NCI-H82 treated with DMSO at 0.1 percent for 48 hours (cell line): Measurements from ENCODE around the gene PIEZO2.
"Not testable (repeated sequence)": the region's sequence is repeated elsewhere in the genome, so short reads cannot be mapped to it uniquely, and the experiment has no call there.

ENCODE experiments used
- DNase-seq: peaks from one replicate; lab custom pipeline; 2025; ENCODE audit not compliant: unreplicated experiment; lab: John Stamatoyannopoulos, UW

PIEZO2 gene

DNA sequence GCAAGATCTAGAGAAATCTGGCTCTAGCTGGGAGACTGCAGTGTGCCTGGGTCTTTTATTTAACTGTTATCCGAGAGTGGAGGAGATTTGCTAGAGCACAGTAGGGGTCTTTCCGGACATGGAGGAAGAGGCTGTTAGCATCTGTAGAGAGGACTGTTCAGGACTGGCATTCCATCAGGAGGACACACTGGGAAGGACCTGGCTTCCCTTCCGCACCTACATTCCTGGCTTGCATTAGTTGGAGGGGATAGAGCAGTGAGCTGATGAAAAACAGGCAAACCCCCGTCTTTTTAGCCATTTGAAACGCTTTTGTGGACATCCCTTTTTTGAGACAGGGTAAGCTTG lies 874 bp upstream of the PIEZO2 start:
- no peak for DNase-seq

DNA sequence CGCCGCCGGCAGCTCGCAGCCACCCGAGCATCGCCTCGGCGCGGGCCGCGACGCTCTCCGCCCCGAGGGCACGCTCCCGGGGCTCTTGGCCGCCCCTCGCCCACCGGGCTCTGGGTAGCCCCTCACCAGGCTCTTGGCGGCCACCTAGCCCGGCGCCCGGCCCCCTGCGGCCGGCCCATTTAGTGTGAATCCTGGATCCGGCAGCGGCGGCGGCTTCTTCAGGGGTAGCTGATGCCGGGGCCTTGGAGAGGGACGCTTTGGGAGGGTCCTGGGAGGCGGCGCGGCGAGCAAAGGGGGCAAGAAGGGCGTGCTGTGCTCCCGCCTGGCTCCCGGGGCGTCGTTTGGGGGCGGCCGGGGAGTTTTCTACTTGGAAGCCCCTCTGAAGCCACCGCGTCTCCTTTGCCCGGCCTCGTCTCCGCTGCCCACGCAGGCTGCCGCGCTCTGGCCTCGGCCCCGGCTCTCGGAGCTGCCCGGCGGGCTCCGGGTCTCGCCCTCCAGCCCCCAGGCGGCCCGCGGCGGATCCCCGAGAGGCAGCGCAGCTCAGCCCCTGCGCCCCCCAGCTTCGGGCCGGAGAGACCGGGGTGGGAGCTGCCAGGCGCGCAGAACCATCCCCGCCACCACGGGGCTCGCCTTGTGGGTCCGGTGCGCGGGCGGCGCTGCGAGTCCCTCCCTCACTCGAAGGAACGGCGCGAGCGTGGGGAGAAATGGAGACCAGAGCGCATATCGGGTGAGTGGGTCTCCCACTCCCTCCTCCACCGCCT lies 509 bp downstream of the PIEZO2 start:
- DNase-seq = no peak

DNA sequence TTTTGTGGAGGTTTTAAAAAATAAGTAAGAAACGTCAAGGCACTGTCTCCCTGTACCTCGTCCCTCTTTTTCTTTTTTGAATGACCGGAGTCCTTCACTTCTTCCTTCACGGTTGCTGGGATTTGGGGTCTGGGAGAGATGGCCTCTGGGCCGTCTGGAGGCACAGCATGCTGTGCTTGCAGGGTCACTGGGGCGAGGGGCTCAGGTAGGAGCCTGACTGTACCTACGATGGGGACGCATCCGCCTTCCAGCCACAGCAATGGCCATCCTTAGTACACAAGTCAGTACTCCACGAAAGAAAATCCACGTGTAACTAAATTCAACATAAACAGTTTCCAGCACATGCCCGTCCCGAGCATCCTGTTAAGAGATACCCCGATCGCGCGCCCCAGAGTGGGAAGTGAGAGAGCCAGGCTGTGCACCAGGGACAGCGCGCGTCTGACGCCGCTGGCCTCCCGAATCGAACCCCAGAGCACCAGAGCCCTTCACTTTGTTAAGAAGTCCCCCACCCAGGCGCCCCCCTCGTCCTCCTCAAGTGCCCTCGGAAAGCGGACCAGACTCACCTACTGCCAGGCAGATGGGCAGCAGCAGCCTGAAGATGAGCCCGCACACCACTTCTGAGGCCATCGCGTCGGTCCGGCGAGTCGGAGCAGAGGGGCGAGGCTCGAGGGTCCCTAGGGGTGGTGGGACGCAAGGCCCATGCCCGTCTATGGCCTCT lies 1.2 kb downstream of the PIEZO2 start:
- DNase-seq = no peak

DNA sequence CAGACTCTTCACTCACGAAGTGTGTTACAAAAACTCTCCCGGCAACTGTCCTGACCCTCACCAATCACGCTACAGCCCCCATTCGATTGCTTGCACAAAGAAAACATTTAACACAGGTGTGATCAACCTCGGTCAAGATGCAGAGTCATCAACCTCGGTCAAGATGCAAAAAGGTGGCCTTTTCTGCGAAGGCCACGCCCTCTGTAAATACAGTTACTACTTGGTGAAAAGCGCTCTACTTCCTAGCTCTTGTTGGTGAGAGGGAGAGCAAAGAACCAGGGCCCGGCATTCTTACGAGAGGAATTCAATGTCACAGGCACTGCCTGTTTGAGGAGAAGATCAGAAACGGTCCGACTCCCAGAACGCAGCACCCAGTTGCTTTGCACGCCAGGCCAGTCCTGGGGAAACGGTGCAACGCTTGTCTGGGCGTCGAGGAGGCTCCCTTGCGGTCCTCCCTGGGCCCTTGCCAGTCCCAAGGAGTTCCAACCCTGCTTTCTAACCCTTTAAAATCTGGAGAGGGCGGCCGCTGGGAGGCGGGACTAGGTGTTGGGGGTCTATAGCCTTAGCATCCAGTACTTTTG lies 1.9 kb downstream of the PIEZO2 start:
- no peak for DNase-seq

DNA sequence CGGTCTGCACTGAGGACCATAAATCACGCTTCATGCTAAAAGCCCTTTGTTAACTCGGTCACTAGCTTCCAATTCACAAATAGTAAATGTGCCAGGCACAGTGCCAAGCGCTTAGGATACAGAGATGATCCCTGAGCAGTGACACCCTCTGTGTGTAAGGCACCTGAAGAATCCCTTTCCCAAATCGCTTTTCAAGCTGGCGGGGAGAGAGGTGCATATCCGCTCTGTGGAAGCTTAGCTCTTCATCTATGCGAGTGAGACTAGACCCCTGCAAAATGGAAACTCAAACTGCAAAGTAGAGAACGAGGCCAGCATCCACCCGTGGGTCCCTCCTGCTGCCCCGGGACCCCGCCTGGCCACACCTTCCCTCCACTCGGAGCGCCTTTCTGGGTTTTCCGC lies 2.4 kb downstream of the PIEZO2 start:
- no peak for DNase-seq

DNA sequence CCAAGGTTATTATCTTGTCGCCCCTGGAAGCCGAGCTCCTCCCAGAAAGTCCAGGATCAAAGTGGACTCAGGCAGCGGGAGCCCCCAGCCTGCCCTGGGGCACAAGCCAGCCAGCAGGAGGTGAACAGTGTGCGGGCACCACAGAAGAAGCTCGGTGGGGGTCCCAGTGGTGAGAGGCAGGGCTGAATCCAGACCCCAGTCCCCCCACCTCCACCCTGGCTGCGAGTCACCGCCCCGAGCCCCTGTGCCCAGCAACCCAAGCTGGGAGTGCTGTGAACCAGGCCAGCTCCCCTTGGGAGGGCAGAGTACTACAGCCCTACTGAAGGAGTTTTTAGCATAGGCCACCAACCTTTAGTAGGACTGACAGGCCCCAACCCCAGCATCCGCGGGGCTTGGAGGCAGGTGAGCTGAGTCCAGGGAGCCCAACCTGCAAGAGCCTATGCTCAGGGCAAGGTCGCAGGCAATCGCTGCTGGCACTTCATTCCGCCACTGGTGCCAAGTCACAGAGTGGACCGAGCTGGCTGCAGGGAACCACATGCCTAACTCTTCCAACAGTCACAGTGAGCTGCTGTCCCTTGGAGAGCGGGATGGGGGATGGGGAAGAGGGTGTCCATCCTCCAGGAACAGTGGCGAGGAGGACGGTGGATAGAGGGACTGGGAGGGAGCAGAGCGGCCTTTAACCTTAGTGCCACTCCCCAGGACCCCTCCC lies 3.0 kb downstream of the PIEZO2 start:
- no peak for DNase-seq

DNA sequence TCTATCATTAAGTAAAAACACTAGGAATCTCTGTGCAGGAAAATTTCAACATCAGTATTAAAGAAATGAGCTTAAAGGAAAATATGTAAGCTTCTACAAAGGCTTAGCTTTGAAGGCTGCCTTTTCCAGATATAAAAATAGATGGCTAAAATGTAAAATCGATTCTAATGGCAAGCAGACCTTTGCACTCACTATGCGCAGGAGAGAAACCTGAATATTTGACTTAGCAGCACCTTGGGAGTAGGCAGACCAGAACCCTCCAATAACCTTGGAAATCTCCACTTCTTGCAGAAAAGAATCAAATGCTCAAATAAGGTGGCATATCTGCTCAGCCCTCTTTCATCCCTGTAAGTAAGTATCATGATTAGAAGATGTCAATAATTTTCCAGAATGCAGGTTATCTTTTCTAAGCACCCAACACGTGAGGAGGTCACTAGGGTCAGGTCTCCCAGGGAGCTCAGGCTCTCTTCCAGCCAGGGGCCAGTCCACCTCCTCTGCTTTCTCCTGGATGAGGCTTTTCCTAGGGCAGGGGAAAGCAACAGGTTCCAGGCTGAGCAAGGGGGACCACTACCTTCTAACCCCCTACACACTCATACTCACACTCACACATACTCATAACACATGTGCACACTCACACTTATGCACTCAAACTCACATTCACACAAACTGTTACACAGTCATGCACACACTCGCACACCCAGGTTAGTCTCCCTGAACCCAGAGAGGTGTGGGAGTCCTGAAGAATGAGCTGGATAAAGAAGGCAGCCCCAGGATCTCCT lies 3.8 kb downstream of the PIEZO2 start:
- no peak for DNase-seq

DNA sequence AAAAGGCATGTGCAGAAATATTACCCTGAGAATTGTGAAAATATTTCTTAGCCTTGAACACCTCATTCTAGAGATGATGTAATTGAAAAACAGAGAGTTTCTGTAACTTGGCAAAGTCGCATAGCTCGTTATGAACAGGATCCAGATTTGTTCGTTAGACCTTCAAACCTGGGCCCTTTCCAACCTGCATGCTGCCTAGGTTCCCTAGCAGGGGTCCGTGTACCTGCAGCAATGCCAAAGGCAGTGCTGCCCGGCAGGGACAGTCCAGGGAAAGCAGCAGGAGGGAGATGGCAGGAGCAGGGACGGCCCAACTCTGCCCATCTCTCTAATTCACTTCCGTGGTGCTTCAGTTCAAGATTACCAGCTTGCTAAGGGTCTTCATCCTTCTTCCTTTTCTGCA lies 12.0 kb downstream of the PIEZO2 start:
- no peak for DNase-seq

DNA sequence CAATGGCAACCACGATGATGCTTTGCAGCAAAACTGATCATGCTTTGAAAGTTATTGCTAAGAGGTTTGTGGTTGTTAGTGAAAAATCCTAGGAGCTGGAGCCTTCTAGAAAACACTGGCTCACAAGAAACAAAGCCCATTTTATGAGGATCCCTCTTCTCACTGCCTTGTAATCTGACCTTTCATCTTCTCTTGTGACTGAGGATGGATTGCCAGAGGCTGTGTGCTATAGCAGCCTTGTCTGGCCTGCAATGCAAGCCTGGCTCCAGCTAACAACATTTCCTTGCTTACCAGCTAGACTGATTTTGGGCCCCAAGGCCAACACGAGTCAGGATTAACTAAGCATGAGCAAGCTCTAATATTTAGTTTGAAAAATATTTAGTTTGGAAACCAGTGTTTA lies 13.1 kb downstream of the PIEZO2 start:
- DNase-seq = no peak

DNA sequence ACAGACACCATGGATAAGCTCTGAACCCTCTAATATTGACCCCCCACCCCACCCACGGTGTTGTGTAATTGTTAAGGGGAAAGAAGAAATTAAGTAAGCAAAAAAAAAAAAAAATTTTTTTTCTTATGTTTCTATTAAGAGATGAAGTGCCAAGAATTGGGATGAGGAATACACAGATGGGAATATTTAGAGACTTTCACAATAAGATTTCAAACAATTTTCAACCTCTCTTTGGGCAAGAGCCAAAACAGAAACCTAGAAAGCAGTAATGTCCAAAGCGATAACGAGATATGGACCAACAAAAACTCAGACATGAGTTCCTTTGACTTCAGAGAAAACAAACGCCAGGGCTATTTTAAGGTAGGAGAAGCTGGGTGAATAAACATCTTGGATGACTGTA lies 14.4 kb downstream of the PIEZO2 start:
- DNase-seq = no peak

DNA sequence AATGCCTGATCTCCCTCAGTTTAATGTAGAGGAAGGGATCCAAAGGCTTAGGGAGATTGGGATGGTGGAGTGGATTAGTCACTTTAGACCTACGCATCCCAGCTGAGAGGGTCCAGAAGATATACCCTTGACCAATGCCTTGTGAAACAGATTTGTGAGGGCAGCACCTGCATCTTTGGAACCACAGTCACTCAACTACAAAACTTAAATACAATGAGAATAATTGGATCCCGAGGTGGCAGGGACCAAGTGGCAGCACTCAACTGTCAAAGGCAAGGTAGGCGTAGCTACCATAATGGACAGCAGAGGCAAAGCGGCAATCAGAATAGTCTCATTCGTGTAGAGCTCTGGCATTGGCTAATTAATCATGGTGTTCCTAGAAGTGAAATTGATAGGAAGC lies 20.3 kb downstream of the PIEZO2 start:
- not testable (repeated sequence) for DNase-seq

DNA sequence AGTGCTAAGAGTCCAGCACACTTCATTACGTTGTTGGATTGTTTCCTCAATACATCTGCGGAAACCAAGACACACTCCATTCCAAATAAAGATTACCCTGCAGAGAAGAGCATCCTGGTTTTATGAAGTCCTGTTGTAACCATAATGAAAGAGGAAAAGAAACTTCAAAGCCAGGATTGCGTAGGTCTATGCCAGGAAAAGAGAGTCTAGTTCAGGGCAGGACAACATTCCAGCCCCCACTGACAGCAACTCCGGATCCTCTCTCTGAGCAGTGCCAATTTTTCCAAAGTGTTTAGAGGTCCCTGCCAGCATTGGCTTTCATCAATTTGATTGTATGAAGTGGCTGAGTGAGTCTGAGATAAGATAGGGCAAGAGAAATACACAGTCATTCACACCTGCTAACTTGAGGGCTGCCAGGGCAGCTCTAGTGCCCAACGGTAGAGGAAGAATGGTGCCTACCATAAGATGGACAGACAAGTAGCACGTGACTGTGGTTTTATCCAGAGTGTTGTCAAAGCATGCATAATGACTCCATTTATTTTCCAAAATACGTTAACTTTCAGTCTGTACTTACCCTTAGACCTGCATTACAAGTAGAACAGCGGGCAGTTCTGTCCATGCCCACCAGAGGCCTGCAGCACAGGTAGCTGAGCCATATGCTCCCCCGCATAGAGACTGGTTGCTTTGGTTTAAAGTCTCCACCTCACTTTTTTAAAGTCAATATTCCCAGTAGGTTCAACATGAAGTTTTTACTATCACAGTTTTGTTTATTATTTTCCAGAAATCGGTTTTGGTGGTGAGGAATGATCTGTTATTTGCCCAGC lies 23.7 kb downstream of the PIEZO2 start:
- DNase-seq = no peak

DNA sequence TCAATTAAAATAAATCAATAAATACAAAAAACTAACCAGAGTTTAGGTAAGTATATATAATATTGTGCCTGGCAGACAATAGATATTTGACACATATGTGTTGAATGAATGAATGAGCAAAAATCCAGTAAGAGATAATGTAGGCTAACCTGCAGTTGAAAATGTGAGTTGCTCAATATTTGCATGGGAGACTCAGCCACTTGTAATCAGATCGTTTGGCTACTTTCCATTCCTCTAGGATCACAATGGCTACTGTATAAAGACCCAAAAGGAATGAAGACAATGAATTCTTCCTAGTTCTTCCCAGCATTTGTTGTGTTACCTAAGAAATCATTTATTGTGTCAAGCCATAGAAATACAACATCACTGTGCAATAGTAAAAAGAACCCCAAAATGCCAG lies 25.3 kb downstream of the PIEZO2 start:
- DNase-seq = no peak

DNA sequence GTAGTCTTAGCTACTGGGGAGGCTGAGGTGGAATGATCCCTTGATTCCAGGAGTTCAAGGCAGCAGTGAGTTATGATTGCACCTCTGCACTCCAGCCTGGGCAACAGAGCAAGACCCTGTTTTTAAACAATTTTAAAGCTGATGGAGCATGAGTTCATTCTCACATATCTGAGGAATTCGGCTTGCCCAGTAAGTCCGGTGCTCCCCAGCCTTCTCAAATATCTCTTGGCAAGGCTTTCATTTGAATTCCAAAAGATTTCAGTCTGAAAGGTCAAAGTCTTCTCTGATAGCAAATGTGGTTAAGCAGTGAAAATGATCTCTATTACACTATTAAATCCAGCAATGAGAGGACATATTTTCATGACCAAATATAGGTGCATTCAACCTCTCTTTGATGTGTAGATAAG lies 27.9 kb downstream of the PIEZO2 start:
- DNase-seq = no peak

DNA sequence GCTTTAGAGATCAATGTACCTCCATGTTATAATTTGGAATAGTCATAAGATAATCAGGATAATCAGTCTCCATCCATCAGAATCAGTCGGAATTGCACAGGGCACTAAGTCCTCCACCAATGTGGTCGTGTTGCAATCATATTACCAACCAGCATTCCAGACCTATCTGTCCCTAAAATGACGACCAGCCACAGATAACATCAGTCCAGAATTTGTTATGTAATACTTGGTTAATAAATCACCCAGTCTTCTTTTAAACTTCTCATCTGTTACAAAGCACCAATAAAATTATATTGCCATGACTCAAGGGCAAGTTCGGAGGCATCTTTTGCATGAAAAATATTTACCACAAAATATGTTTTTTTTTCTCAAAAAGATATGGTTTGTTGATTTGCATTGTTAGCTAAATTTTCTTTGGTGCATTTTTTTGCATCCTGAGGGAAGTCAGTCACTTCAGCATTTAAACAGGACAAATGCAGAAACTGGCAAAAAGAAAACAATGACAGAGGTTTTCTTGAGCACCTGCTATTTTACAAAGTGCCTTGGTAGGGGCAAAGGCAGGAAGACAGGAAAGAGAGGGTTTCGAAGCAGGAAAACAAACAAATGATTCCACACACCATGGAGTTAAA lies 29.3 kb downstream of the PIEZO2 start:
- no peak for DNase-seq

DNA sequence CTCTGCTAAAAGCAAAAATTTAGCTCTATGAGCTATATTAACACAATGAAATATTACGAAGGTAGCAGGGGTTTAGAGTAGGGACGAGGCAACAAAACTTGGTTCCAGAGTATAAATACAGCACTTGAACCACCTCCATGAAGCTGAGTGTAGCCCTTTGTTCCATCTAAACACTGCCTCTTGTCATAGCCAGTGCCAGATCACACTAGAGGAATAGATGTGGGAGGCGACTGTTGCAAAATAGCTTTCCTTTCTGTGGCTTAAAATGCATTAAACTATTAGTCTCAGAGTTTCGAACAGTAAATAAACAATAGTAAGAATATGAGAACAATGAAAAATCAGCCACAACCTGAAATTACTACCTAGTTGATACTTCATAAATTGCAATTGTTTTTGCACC lies 29.8 kb downstream of the PIEZO2 start:
- no peak for DNase-seq

DNA sequence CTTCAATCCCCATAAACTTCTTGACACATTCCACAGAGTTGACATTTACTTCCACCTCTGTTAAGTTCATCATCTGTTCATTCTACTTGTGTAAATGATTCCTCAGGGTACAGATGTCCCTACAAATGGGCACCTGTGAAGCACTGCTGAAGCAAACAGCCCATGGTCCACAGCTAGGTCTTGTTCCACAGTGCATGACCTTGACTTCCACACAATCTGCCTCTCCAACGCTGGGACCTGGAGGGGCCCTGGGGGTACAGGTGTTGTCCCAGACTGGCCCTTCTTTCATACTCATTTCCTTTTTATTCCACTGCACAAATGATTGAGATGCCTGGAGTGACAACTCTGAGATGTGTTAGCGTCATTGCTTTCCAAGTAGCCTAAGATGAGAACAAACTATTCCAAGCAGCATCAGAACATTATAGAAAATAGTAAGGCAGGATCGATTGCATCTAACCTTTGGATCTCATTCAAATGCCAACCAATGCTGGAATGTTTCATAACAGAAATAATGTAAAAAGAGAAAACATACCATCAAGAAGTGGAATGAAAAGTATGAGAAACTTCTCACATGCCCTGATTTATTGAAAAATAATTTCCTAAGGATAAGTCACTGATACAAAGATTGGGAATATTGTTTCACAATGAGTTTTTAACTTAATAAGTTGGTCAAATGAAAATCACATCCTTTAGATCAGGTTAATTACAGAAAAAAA lies 31.2 kb downstream of the PIEZO2 start:
- DNase-seq = no peak

DNA sequence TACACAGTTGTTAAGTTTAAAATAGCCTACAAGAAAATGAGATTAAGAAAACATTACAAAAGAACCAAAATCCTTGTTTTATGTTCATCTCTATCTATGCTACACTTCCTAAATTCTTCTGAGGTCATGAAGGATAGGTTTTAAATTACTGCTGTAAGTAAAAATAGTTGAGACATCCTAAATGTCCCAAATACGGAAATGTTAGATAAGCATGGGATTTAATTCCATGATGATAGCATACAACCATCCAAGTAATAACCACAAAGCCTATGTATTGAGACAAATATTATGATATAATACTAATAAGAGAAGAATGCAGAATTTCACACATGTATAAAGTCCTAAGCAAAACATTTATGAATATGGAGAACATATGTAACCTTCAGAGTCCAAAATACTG lies 34.1 kb downstream of the PIEZO2 start:
- DNase-seq = no peak

DNA sequence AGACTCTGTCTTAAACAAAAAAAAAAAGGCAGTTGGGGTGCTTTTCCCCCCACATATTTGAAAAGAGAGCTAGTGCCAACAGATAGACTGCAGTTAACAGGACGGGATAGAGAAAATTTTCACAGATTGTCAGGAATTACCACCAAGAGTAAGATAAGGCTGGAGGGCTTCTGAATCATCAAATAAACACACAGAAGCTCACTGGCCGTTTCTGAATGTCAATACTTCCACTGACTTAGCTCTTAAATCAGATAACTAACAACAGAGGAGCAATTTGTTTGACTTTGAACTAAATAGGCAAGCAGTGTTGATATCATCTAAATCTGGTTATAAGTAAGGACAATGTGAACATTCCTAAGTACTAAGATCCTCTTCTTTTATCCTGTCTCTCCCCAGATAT lies 34.7 kb downstream of the PIEZO2 start:
- DNase-seq = no peak
